Fibroblast of villous mesenchyme (primary cell): ENCODE measurements around the gene MRS2. TPM values are rescaled to one million over a fixed set of nuclear protein-coding genes. Genes with fewer than 3 reads are reported as not detected.
"Not testable (repeated sequence)": the region's sequence is repeated elsewhere in the genome, so short reads cannot be mapped to it uniquely, and the experiment has no call there.

Experiments
- DNase-seq: peaks from one replicate; pipeline ENCODE4 v3.0.0-alpha.2; 2010; ENCODE audit warnings: low read depth
- H3K4me3 ChIP-seq: 2 replicates; pipeline ENCODE4 v1.5.1; 2011; ENCODE audit warnings: low read depth, mild to moderate bottlenecking, low read length
- CTCF ChIP-seq: IDR thresholded peaks from 2 replicates; pipeline ENCODE4 v1.5.1; 2012; ENCODE audit warnings: low read depth, mild to moderate bottlenecking, low read length; ENCODE audit not compliant: insufficient read depth
- total RNA-seq: library from RNA; depleted of rRNA; stranded (reverse); fragments of >200 nt; gene quantifications from 2 replicates; pipeline ENCODE4 v1.2.3, GENCODE V29; 2012

Gene MRS2
- total RNA-seq, 1 donor: 38.4 TPM

GRCh38 chr6:24405262-24405661, 2.5 kb downstream of the MRS2 start:
- no peak overlapping the region for H3K4me3 ChIP-seq
- TF ChIP-seq CTCF: no peak
- no peak for DNase-seq

GRCh38 chr6:24408719-24409410, 6.1 kb downstream of the MRS2 start:
- no peak overlapping the region for H3K4me3 ChIP-seq
- TF ChIP-seq CTCF: no peak
- DNase-seq: no peak

GRCh38 chr6:24410622-24411021, 7.9 kb downstream of the MRS2 start:
- TF ChIP-seq CTCF: no peak

GRCh38 chr6:24412294-24412693, 9.6 kb downstream of the MRS2 start:
- TF ChIP-seq CTCF: no peak
- no peak overlapping the region for H3K4me3 ChIP-seq
- DNase-seq: no peak

More at GRCh38 chr6:24410622-24411021, 7.9 kb downstream of the MRS2 start:
- DNase-seq: no peak
- H3K4me3 ChIP-seq: no peak overlapping the region

GRCh38 chr6:24414531-24414930, 11.8 kb downstream of the MRS2 start:
- not testable (repeated sequence) for DNase-seq, H3K4me3 ChIP-seq

- H3K4me3 ChIP-seq: no peak overlapping the region
- no peak for TF ChIP-seq CTCF
- no peak for DNase-seq
Measured at GRCh38 chr6:24415753-24416152, 13.0 kb downstream of the MRS2 start.

GRCh38 chr6:24419526-24419925, 16.8 kb downstream of the MRS2 start:
- no peak for DNase-seq
- no peak for TF ChIP-seq CTCF
- no peak overlapping the region for H3K4me3 ChIP-seq
